GM21717 (cell line): ENCODE data around the gene PDZRN4.
A peak's percentile ranks its signal among the peaks of the same experiment; 100 is the strongest.

Experiments used
- ATAC-seq: cut with Tn5 transposase; IDR thresholded peaks from one replicate; pipeline ENCODE4 v1.9.1; 2021; ENCODE audit warnings: mild to moderate bottlenecking, moderate library complexity; ENCODE audit not compliant: unreplicated experiment

Gene PDZRN4

GRCh38 chr12:41496009-41496408 is 307.9 kb downstream of the PDZRN4 start:
- no peak for ATAC-seq

- no peak for ATAC-seq
Measured at GRCh38 chr12:41497409-41497808, 309.3 kb downstream of the PDZRN4 start.

GRCh38 chr12:41504976-41505375 is 316.9 kb downstream of the PDZRN4 start:
- ATAC-seq, result no peak

- ATAC-seq, result no peak
Measured at GRCh38 chr12:41507286-41507685, 319.2 kb downstream of the PDZRN4 start.

GRCh38 chr12:41509271-41510055 is 321.3 kb downstream of the PDZRN4 start:
- no peak for ATAC-seq

- no peak for ATAC-seq
Measured at GRCh38 chr12:41510470-41510869, 322.4 kb downstream of the PDZRN4 start.

GRCh38 chr12:41511247-41511646 is 323.1 kb downstream of the PDZRN4 start:
- ATAC-seq, result no peak

- no peak for ATAC-seq
Measured at GRCh38 chr12:41512497-41512896, 324.4 kb downstream of the PDZRN4 start.

- no peak for ATAC-seq
Measured at GRCh38 chr12:41514021-41514777, 326.1 kb downstream of the PDZRN4 start.

GRCh38 chr12:41514907-41515306 is 326.8 kb downstream of the PDZRN4 start:
- no peak for ATAC-seq

GRCh38 chr12:41515953-41516352 is 327.8 kb downstream of the PDZRN4 start:
- no peak for ATAC-seq

GRCh38 chr12:41520869-41521268 is 332.7 kb downstream of the PDZRN4 start:
- no peak for ATAC-seq

GRCh38 chr12:41521872-41522379 is 333.8 kb downstream of the PDZRN4 start:
- ATAC-seq, result peak; percentile 82

- no peak for ATAC-seq
Measured at GRCh38 chr12:41527062-41527461, 338.9 kb downstream of the PDZRN4 start.

- ATAC-seq, result no peak
Measured at GRCh38 chr12:41527534-41528116, 339.5 kb downstream of the PDZRN4 start.

- ATAC-seq, result no peak
Measured at GRCh38 chr12:41528874-41529273, 340.8 kb downstream of the PDZRN4 start.

- ATAC-seq, result no peak
Measured at GRCh38 chr12:41530441-41530840, 342.3 kb downstream of the PDZRN4 start.

- ATAC-seq, result no peak
Measured at GRCh38 chr12:41531147-41531829, 343.2 kb downstream of the PDZRN4 start.

GRCh38 chr12:41532072-41532471 is 344.0 kb downstream of the PDZRN4 start:
- ATAC-seq, result no peak

- ATAC-seq, result no peak
Measured at GRCh38 chr12:41536813-41537490, 348.8 kb downstream of the PDZRN4 start.
